Activated CD4-positive, CD25-positive, alpha-beta regulatory T cell treated with anti-CD3 and anti-CD28 coated beads, Interleukin-2, amount 50 U/mL, for 16 hours (primary cell): Measurements from ENCODE around the gene KLRK1.
"Not testable (repeated sequence)": the region's sequence is repeated elsewhere in the genome, so short reads cannot be mapped to it uniquely, and the experiment has no call there.

Experiments used
- DNase-seq: peaks from one replicate; pipeline ENCODE4 v3.0.0-alpha.2; 2020; ENCODE audit warnings: low read depth, low spot score

KLRK1 gene

GRCh38 chr12:10388624-10389413 is 1.0 kb downstream of the KLRK1 start:
- DNase-seq = no peak

GRCh38 chr12:10387498-10387897 is 2.3 kb downstream of the KLRK1 start:
- DNase-seq = not testable (repeated sequence)

GRCh38 chr12:10386857-10387256 is 3.0 kb downstream of the KLRK1 start:
- DNase-seq = no peak

- DNase-seq = no peak
Observed at GRCh38 chr12:10385166-10385613, 4.7 kb downstream of the KLRK1 start.

- no peak for DNase-seq
Observed at GRCh38 chr12:10384191-10384590, 5.7 kb downstream of the KLRK1 start.

- DNase-seq = no peak
Observed at GRCh38 chr12:10381928-10382628, 7.8 kb downstream of the KLRK1 start.

GRCh38 chr12:10378737-10379136 is 11.1 kb downstream of the KLRK1 start:
- DNase-seq = not testable (repeated sequence)

- DNase-seq = no peak
Observed at GRCh38 chr12:10374624-10375018, 15.2 kb downstream of the KLRK1 start.

GRCh38 chr12:10372559-10372958 is 17.3 kb downstream of the KLRK1 start:
- DNase-seq = no peak

GRCh38 chr12:10371893-10372535 is 17.8 kb downstream of the KLRK1 start:
- not testable (repeated sequence) for DNase-seq

GRCh38 chr12:10369557-10370415 is 20.1 kb downstream of the KLRK1 start:
- no peak for DNase-seq

- no peak for DNase-seq
Observed at GRCh38 chr12:10368206-10369171, 21.4 kb downstream of the KLRK1 start.

GRCh38 chr12:10367714-10368113 is 22.1 kb downstream of the KLRK1 start:
- not testable (repeated sequence) for DNase-seq

GRCh38 chr12:10366875-10367274 is 23.0 kb downstream of the KLRK1 start:
- no peak for DNase-seq

- DNase-seq = no peak
Observed at GRCh38 chr12:10365696-10366405, 24.0 kb downstream of the KLRK1 start.

- DNase-seq = peak; percentile 16
Observed at GRCh38 chr12:10364815-10365622, 24.8 kb downstream of the KLRK1 start.

- no peak for DNase-seq
Observed at GRCh38 chr12:10363914-10364814, 25.7 kb downstream of the KLRK1 start.

- no peak for DNase-seq
Observed at GRCh38 chr12:10363658-10363913, 26.3 kb downstream of the KLRK1 start.
